Activated naive CD8-positive, alpha-beta T cell treated with anti-CD3 and anti-CD28 coated beads, Interleukin-2, amount 50 U/mL, for 24 hours (primary cell): ENCODE measurements around the gene CAMK1G.
A peak's percentile ranks its signal among the peaks of the same experiment; 100 is the strongest.

ENCODE experiments used
- ATAC-seq: fragments of 150-1000 bp; cut with Tn5 transposase; one replicate; pipeline ENCODE4 v1.10.0; 2021
- DNase-seq: peaks from one replicate; pipeline ENCODE4 v3.0.0; 2021
- H3K27ac Mint-ChIP-seq: one replicate; pipeline ENCODE4 v1.8.0; 2021; ENCODE audit warnings: mild to moderate bottlenecking, mixed read lengths
- H3K27me3 Mint-ChIP-seq: one replicate; pipeline ENCODE4 v1.8.0; 2021; ENCODE audit warnings: mixed read lengths
- H3K36me3 Mint-ChIP-seq: one replicate; pipeline ENCODE4 v1.8.0; 2021; ENCODE audit warnings: low read depth, mixed read lengths
- H3K4me1 Mint-ChIP-seq: one replicate; pipeline ENCODE4 v1.8.0; 2021; ENCODE audit warnings: mixed read lengths
- H3K4me3 Mint-ChIP-seq: one replicate; pipeline ENCODE4 v1.8.0; 2021; ENCODE audit warnings: mild to moderate bottlenecking, moderate library complexity, mixed read lengths
- H3K9me3 Mint-ChIP-seq: one replicate; pipeline ENCODE4 v1.8.0; 2021; ENCODE audit warnings: mixed read lengths

Gene CAMK1G

DNA sequence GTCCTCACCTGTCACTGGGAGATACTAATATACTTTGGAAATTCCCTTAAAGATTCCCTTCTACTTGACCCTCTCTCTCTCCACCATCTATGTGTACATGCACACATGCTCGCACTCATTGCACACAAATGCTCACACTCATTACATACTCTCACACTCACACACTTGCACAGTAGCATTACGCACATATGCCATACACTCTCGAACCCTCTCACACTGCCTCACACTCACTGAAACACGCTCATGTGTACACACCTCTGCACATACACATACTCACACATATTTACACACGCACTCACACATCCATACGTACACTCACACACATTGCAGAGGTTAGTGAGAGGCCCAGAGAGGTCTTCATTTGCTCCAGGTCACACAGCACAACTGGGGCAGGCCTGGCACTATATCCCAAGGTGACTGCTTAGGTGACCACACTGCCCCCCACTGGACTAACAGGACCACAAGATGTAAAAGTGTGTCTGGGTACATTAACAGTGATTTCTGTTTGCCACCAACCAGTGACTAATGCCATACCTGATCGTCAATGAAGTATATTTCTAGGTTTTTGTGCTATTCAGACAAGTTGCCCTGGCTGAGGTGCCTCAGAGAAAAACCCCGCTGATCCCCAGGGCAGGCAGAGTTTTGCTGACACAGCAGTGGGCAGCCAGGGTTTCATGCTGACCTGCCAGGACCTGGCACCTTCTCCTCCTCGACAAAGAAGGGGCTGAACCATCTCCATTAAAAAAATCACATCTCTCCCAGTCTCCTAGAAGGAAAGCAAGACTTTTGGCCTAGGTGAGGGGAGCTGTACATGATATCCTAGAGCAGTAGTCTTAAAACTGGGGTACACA is 28.5 kb upstream of the CAMK1G start:
- ATAC-seq = no peak
- H3K4me3 Mint-ChIP-seq = no peak overlapping the region
- no peak for DNase-seq
- no peaks in the 10 kb centered on the region for H3K4me1 Mint-ChIP-seq
- H3K27me3 Mint-ChIP-seq = peaks cover 2% of the 10 kb centered on the region
- no peak overlapping the region for H3K27ac Mint-ChIP-seq
- no peaks in the 10 kb centered on the region for H3K36me3 Mint-ChIP-seq
- no peaks in the 10 kb centered on the region for H3K9me3 Mint-ChIP-seq

DNA sequence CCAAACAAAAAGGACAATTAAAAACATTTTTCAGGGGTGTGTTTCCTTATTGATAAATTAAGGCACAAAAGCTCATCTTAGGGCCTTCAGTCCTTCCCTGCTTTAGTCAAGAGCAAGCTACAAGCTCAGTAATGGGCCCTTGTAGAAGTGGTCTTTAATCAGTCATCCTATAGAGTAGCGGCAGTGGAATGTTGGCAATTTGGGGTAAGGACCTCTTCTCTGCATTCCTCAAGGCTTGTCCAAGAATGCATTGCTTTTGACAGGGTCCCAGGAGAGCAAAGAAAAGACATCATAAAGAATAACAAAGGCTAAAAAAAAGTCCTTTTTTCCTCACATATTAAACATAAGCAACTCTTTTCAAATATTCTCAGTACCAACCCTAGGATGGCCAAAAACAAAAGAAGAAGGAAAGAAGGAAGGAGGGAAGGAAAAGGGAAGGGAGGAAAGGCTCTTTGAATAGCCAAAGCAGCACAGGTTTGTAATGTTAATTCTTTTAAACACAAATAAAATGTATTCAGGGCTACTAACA is 27.3 kb upstream of the CAMK1G start:
- H3K4me1 Mint-ChIP-seq = no peaks in the 10 kb centered on the region

DNA sequence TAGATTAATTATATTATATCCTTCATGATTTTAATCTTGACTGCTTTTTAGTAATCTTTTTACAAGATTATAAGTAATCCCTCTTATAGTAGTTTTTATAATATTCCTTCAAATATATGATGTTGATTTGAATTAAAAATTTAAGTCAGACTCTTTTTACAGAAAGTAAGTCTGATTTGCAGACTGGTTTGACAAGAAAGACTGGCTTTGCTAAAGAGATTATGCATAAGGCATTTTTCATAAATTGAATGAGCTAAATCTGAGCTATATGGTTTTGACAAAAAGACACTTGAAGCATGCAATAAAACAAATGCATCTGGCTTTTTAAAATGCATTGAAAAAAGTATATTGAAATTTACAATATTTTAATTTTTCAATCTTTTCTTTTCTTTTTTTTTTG is 26.3 kb upstream of the CAMK1G start:
- Mint-ChIP-seq H3K27me3 (no peaks in the 10 kb centered on the region), H3K36me3 (no peaks in the 10 kb centered on the region), H3K9me3 (no peaks in the 10 kb centered on the region), H3K4me1 (no peaks in the 10 kb centered on the region), H3K4me3 (no peak overlapping the region), H3K27ac (no peak overlapping the region)
- no peak for ATAC-seq
- no peak for DNase-seq

More for the DNA sequence above, 27.3 kb upstream of the CAMK1G start:
- Mint-ChIP-seq H3K9me3 (no peaks in the 10 kb centered on the region), H3K36me3 (no peaks in the 10 kb centered on the region), H3K27ac (no peak overlapping the region), H3K4me3 (no peak overlapping the region), H3K27me3 (peaks cover 2% of the 10 kb centered on the region)
- ATAC-seq = no peak
- no peak for DNase-seq

DNA sequence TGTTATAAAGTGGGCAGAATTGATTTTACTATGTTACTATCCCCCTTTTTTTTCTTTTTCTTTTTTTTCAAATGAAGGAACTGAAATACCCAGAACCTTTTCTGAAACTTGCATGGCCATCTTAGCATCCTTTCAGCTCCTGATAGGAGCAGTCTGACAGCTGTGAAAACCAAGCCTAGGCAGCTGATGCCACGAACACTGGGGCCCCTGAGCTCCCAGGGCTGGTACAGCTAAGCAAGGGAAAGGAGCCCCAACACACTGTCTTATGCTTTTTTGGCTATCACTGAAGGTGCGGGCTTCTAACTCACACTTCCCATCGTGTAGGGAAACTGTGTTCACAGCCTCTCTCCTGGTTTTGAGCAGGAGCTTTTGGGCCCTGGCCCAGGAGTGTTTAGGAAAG is 23.0 kb upstream of the CAMK1G start:
- ATAC-seq = no peak
- Mint-ChIP-seq H3K4me1 (no peaks in the 10 kb centered on the region), H3K4me3 (no peak overlapping the region), H3K27ac (peak overlapping the region; percentile 34), H3K36me3 (no peaks in the 10 kb centered on the region), H3K9me3 (no peaks in the 10 kb centered on the region), H3K27me3 (peaks cover 12% of the 10 kb centered on the region)
- DNase-seq = no peak

DNA sequence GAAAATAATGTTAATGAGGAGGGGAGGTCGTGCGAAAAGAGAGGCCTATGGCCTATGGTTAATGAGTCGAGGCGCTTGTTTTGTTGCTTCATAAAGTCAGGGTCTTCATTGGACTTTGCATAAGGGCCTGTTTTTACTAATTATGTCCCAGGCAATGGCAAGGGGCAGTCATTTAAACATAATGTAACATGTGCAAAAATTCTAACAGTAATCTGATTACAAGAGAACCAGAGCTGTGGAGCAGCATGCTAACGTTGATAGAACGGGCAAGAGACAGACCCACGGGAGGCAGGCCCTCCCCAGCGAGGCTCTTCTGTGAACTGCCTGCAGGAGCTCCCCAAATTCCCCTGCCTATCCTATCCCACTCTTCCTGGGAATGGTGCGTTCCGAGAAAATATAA is 22.6 kb upstream of the CAMK1G start:
- Mint-ChIP-seq H3K9me3 (no peaks in the 10 kb centered on the region), H3K4me1 (no peaks in the 10 kb centered on the region), H3K27ac (peak overlapping the region; percentile 34), H3K27me3 (peaks cover 13% of the 10 kb centered on the region), H3K36me3 (no peaks in the 10 kb centered on the region), H3K4me3 (no peak overlapping the region)
- DNase-seq = no peak
- no peak for ATAC-seq

DNA sequence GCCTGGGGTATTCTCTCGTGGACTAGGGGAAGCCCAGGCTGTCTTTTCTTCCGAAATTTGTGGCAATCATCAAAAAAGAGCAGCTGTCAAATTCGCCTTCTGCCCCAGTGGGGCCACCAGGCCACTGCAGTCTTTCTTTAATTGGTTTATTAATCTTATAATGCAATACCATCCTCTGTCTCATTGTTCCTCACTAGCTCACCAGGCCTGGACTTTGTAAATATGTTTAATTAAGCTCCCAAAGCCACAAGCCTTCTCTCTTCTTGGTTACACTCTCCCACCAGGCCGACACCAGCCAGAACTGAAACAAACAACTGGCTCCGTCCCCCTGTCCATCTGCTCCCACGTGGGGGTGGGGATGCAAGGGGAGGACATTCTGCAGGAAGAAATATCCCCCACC is 22.0 kb upstream of the CAMK1G start:
- Mint-ChIP-seq H3K36me3 (no peaks in the 10 kb centered on the region), H3K27ac (no peak overlapping the region), H3K27me3 (peaks cover 16% of the 10 kb centered on the region), H3K4me3 (no peak overlapping the region), H3K9me3 (no peaks in the 10 kb centered on the region), H3K4me1 (peaks cover 4% of the 10 kb centered on the region)
- no peak for DNase-seq
- no peak for ATAC-seq

DNA sequence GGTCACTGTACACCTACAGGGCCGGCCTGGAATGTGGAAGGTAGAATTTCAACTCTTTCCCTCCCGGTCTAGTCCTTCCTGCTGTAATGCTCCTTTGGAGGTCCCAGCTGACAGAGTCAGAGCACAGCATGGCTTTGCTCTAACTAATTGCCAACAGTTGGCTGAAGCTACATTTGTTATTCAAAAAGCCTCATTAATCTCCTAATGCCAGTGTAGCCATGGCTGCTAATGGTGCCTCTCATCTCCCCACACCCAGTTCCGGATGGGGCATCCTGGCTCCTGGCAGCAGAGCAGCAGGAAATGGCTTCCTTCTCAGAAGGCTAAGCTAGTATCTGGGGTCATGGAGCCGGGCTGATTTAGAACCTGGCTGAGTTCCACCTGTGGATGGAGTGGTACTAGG is 18.7 kb upstream of the CAMK1G start:
- Mint-ChIP-seq H3K27me3 (peaks cover 25% of the 10 kb centered on the region), H3K4me3 (no peak overlapping the region), H3K9me3 (no peaks in the 10 kb centered on the region), H3K36me3 (no peaks in the 10 kb centered on the region), H3K4me1 (peaks cover 13% of the 10 kb centered on the region), H3K27ac (no peak overlapping the region)
- DNase-seq = no peak
- no peak for ATAC-seq

DNA sequence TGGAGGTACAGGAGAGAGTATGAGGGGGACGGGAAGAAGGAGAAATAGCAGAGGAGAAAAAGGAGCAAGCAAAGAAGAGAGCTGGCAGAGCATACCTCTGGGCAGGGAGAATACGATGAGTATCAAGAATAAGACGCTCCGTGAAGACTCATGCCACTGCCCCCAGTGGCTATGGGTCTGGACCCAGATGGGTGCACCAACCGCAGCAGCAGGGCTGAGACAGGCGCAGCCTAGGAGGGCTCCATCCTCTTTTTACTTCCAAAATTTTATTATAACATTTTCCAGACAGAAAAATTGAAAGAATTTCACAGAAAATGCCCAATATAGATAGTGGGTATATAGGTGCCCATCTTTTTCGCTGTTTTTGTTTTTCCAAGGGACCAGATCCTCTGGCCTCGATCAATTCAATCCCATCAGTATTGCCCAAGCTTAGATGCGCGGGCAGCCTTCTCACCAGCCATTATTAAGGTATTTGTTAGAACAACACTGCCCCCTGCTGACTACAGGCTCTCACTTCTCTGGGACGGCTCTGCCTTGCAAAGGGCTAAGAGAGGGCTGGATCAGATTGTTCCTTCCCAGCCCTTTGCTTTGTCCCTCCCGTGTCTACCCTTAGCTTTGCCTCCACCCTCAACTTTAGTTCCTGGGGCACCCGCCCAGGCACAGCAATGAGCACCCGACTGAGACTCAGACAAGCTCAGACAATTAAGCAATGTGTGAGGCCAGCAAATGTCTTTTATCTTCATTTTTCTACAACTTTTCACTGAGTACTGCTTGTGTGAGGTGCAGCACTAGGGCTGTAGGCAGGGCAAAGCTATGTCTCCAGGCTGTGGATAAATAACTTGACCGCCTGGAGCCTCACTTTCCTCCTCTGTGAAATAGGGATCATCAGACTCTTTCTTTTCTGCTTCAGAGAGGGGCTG is 17.5 kb upstream of the CAMK1G start:
- no peak overlapping the region for H3K27ac Mint-ChIP-seq
- no peak overlapping the region for H3K4me3 Mint-ChIP-seq
- H3K9me3 Mint-ChIP-seq = no peaks in the 10 kb centered on the region
- no peaks in the 10 kb centered on the region for H3K36me3 Mint-ChIP-seq
- ATAC-seq (peak; percentile 88), DNase-seq (peak; percentile 80)
- H3K27me3 Mint-ChIP-seq = peaks cover 37% of the 10 kb centered on the region
- H3K4me1 Mint-ChIP-seq = peaks cover 15% of the 10 kb centered on the region

DNA sequence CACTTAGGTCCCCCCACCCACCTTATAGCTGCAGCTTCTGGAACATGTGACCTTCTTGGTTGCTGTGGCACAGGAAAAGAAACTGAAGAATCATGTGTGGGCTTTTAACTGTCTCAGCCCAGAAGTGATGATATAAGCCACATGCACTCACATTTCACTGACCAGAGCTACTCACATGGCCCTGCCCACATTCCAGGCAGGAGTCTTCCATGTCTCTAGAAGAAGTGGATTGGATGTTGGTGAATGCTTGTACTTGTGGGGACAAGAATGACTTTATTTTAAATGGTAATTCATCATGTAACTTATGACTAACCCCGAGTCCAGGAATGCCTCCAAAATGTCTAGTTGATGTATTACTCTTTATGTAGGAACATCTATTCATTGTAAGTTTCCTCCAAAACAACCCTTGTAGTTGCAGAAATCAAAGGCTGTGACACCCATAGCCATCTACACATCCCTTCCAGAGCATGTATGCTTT is 15.8 kb upstream of the CAMK1G start:
- H3K9me3 Mint-ChIP-seq = no peaks in the 10 kb centered on the region
- no peak for ATAC-seq
- peaks cover 15% of the 10 kb centered on the region for H3K4me1 Mint-ChIP-seq
- H3K36me3 Mint-ChIP-seq = no peaks in the 10 kb centered on the region
- peaks cover 39% of the 10 kb centered on the region for H3K27me3 Mint-ChIP-seq
- no peak for DNase-seq
- H3K4me3 Mint-ChIP-seq = no peak overlapping the region
- no peak overlapping the region for H3K27ac Mint-ChIP-seq

DNA sequence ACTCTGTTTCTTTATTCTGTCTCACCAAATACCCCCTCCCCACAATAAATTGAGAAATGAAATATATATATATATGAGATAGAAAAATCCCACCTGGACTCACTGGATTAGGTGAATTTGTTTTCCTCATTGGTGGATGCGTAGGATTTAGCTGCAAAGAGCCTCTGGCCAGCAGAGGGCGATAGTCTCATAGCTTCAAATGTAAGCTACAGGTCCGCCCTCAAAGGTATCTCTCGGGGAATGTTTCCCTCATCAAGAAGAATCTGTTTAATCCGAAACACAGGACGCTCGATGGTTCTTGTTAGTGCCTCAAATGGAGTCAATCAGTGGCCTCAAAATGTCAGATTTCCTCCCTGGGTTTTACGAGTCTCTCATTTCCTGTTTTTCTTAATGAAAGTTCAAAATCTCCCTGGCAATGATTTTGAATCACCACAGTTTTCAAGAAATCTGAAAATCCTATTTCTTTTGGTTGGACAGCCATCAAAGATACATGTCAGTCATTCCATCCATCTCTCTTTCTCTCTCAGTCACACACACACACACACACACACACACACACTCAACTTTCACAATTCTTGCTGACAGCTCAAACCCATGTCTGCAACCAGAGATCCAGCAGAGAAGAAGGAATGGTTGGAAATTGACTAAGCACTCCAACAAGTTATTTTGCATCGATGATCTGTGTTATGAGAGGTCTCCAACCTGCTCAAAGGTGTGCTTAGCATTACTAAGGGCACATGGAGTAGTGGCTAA is 13.9 kb upstream of the CAMK1G start:
- H3K27ac Mint-ChIP-seq = no peak overlapping the region
- no peaks in the 10 kb centered on the region for H3K36me3 Mint-ChIP-seq
- H3K4me1 Mint-ChIP-seq = peaks cover 15% of the 10 kb centered on the region
- ATAC-seq = no peak
- no peak overlapping the region for H3K4me3 Mint-ChIP-seq
- H3K27me3 Mint-ChIP-seq = peaks cover 37% of the 10 kb centered on the region
- no peaks in the 10 kb centered on the region for H3K9me3 Mint-ChIP-seq
- peak; percentile 78 for DNase-seq

DNA sequence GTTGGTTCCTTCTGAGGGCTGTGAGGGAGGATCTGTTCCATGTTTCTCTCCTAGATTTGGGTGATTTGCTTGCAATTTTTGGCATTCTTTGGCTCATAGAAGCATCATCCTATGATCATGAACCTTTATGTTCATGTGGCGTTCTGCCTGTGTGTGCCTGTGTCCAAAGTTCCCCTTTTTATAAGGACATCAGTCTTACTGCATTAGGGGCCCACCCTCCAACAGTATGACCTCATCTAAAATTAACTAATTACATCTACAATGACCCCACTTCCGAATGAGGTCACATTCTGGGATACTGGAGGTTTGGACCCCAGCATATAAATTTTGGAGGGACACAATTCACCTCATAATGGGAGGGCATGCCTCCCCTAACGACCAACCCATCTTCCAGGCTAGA is 12.8 kb upstream of the CAMK1G start:
- Mint-ChIP-seq H3K36me3 (no peaks in the 10 kb centered on the region), H3K9me3 (no peaks in the 10 kb centered on the region), H3K27ac (no peak overlapping the region), H3K4me1 (peaks cover 15% of the 10 kb centered on the region), H3K4me3 (no peak overlapping the region), H3K27me3 (peaks cover 38% of the 10 kb centered on the region)
- no peak for ATAC-seq
- no peak for DNase-seq

DNA sequence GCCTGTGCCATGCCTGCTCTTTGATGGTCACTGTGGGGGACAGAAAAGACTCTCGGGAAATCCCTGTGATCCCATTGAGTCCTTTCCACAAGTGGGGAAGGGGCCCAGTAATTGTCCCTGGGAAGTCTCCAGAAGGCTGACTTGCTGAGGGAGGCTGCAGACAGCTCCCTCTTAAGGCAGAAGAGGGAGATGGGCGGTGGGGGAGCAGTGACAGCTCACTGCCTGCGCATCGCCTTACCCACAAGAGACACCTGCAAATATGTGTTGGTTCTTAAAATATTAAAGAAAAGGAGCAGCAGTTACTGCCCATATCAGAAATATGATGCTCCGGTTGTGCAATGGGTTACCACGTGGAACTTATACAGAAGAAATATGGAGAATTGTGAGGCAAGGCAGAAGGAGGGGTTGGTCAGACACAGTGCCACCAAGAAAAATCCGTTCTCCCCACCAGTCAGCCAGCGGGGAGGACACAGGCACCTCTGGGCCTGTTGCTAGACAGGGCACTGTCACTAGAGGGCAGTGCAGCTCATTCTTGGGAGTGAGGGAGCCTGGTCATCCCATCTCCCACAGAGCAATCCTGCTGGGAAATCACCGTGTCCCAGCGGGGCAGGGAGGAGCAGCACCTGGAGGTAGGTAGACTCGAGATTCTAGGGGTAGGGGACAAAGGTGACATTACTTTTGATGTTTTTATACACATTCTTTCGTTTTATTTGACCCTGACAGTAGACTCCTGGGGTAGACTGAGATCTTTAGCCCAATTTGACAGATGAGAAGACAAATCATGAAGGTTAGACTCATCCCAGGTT is 6.9 kb upstream of the CAMK1G start:
- no peaks in the 10 kb centered on the region for H3K36me3 Mint-ChIP-seq
- H3K27ac Mint-ChIP-seq = no peak overlapping the region
- H3K27me3 Mint-ChIP-seq = peaks cover 20% of the 10 kb centered on the region
- DNase-seq = peak; percentile 78
- H3K4me3 Mint-ChIP-seq = no peak overlapping the region
- no peaks in the 10 kb centered on the region for H3K4me1 Mint-ChIP-seq
- H3K9me3 Mint-ChIP-seq = no peaks in the 10 kb centered on the region
- ATAC-seq = peak; percentile 80

DNA sequence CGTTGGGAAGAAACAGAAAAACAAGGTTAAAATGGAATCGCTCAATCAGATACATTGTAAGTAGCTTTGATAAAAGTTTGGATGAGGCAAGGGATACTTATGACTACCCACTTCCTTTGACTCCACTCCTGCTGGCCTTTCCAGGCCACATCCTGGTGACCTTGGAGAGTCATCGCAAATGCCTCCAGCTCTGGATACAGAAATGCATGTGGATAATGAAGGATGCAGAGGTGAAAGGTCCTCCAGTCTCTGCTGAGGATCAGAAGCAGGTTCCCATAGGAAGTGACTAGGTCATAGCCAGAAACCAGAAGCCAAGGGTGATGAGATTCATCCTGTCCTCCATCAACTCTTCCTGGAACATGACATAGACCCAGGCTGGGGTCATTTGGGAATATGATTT is 6.2 kb upstream of the CAMK1G start:
- Mint-ChIP-seq H3K36me3 (no peaks in the 10 kb centered on the region), H3K4me1 (no peaks in the 10 kb centered on the region), H3K4me3 (no peak overlapping the region), H3K27me3 (peaks cover 20% of the 10 kb centered on the region), H3K9me3 (no peaks in the 10 kb centered on the region), H3K27ac (no peak overlapping the region)
- DNase-seq (no peak), ATAC-seq (no peak)
